Mucosa of gallbladder (tissue), 1 donor: Measurements from ENCODE around the gene SEMA3E. TPM values are rescaled to one million over a fixed set of nuclear protein-coding genes. Genes with fewer than 3 reads are reported as not detected.
"Not testable (repeated sequence)": the region's sequence is repeated elsewhere in the genome, so short reads cannot be mapped to it uniquely, and the experiment has no call there.

Experiments used
- DNase-seq: peaks from one replicate; pipeline ENCODE4 v3.0.0-alpha.2; 2020; ENCODE audit warnings: low spot score
- total RNA-seq: library from RNA; stranded (reverse); gene quantifications from one replicate; pipeline ENCODE4 v1.2.1, GENCODE V29; 2021
- donor health status: DM: no; HTN: no; CAD: no.

SEMA3E gene
- 19.8 TPM for total RNA-seq

GRCh38 chr7:83648464-83649241 is at the start of gene SEMA3E:
SEMA3E (minus strand) TSS chr7:83649139.
- peak; percentile 73 for DNase-seq

- no peak for DNase-seq
Observed at GRCh38 chr7:83697804-83698530, 49.0 kb upstream of the SEMA3E start.

GRCh38 chr7:83696101-83696500 is 47.2 kb upstream of the SEMA3E start:
- no peak for DNase-seq

- no peak for DNase-seq
Observed at GRCh38 chr7:83695128-83695960, 46.4 kb upstream of the SEMA3E start.

GRCh38 chr7:83693256-83693655 is 44.3 kb upstream of the SEMA3E start:
- DNase-seq = no peak

GRCh38 chr7:83691095-83691494 is 42.2 kb upstream of the SEMA3E start:
- DNase-seq = no peak

- DNase-seq = no peak
Observed at GRCh38 chr7:83689855-83690254, 40.9 kb upstream of the SEMA3E start.

- DNase-seq = no peak
Observed at GRCh38 chr7:83686416-83686815, 37.5 kb upstream of the SEMA3E start.

- no peak for DNase-seq
Observed at GRCh38 chr7:83684928-83685327, 36.0 kb upstream of the SEMA3E start.

GRCh38 chr7:83681200-83681778 is 32.4 kb upstream of the SEMA3E start:
- no peak for DNase-seq

GRCh38 chr7:83677180-83677866 is 28.4 kb upstream of the SEMA3E start:
- DNase-seq = no peak

GRCh38 chr7:83673291-83673690 is 24.4 kb upstream of the SEMA3E start:
- not testable (repeated sequence) for DNase-seq

GRCh38 chr7:83672157-83672556 is 23.2 kb upstream of the SEMA3E start:
- DNase-seq = no peak

GRCh38 chr7:83663131-83663530 is 14.2 kb upstream of the SEMA3E start:
- no peak for DNase-seq

GRCh38 chr7:83658126-83658525 is 9.2 kb upstream of the SEMA3E start:
- DNase-seq = no peak

- DNase-seq = peak; percentile 33
Observed at GRCh38 chr7:83655951-83656556, 7.1 kb upstream of the SEMA3E start.

GRCh38 chr7:83652481-83652880 is 3.5 kb upstream of the SEMA3E start:
- no peak for DNase-seq

GRCh38 chr7:83649701-83650100 is 762 bp upstream of the SEMA3E start:
- DNase-seq = no peak

GRCh38 chr7:83646027-83646426 is 2.9 kb downstream of the SEMA3E start:
- no peak for DNase-seq

GRCh38 chr7:83643739-83644138 is 5.2 kb downstream of the SEMA3E start:
- peak; percentile 57 for DNase-seq

GRCh38 chr7:83643012-83643411 is 5.9 kb downstream of the SEMA3E start:
- DNase-seq = no peak
